ENCODE results near the gene QPCT. TPM values are rescaled to one million over a fixed set of nuclear protein-coding genes. Genes with fewer than 3 reads are reported as not detected.

Gene QPCT
- polyA plus RNA-seq, 1 of the 3 experiments (the other 2 are of a cell fraction): 0.12 TPM

DNA sequence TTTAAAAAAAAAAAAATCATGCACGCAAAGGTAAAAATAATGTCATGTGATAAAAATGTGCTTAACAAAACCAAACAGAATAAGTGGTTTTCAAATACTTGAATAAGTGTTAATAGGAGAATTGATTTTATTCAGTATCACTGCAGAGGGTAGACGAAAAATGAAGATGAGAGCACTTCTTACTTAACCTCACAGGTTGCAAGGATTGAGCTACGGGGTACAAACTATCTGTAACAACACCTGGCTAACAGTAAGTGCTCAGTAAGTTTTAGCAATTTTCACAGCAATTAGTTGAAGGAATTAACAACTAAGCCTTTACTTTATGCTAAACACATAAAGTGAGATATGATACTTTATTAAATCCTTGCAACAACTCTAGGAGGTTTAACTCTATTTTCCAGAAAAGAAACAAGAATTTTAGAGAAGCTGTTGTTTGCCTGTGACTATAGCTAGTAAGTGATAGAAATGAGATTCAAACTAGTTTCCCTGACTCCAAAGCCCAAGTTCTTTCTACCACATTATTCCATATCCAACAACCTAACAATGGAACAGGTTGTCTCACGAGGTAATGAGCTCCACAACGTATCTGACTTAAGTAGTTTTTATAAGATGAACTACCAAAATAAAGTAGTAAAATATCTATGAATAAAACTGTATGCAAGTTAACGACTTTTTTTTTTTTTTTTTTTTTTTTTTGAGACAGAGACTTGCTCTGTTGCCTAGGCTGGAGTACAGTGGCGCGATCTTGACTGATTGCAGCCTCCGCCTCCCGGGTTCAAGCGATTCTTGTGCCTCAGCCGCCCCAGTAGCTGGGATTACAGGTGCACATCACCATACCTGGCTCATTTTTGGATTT lies 24.4 kb upstream of the QPCT start:
- Histone ChIP-seq H3K27me3 (ENCODE audit: insufficient read depth) (no peaks in the 10 kb centered on the region), H3K79me2 (ENCODE audit: insufficient read depth) (peaks cover 91% of the 10 kb centered on the region), H2AFZ (ENCODE audit: low read depth) (no peak overlapping the region), H3K4me2 (no peak overlapping the region), H4K20me1 (ENCODE audit: insufficient read depth) (peaks cover 56% of the 10 kb centered on the region), H3K9me3 (no peaks in the 10 kb centered on the region), H3K27ac (ENCODE audit: low read depth in 2 of 2, low read length in 1 of 2) (no peak overlapping the region; a peak in 1 of 4 replicates), H3K36me3 (replicated peaks in 1 of 2; ENCODE audit: control insufficient read depth in 1 of 2, insufficient read depth in 2 of 2, low read length in 1 of 2) (peaks cover 31 to 34% of the 10 kb centered on the region in 2 experiments), H3K4me3 (ENCODE audit: low read depth in 2 of 2, low read length in 1 of 2) (no peak overlapping the region), H3K9me2 (no peaks in the 10 kb centered on the region), H3K9ac (no peak overlapping the region), H3F3A (replicated peaks; ENCODE audit: insufficient read depth) (peaks cover 11% of the 10 kb centered on the region), H3K4me1 (ENCODE audit: control insufficient read depth in 1 of 2, insufficient read depth in 2 of 2, low read depth in 1 of 2, low read length in 1 of 2) (peaks cover 21 to 49% of the 10 kb centered on the region in 2 experiments; a peak in 3 of 4 replicates)
- 97% methylated on average over 12 of the region's 12 CpGs for WGBS (ENCODE audit: low lambda C conversion rate)
- TF ChIP-seq, protein P1, sequence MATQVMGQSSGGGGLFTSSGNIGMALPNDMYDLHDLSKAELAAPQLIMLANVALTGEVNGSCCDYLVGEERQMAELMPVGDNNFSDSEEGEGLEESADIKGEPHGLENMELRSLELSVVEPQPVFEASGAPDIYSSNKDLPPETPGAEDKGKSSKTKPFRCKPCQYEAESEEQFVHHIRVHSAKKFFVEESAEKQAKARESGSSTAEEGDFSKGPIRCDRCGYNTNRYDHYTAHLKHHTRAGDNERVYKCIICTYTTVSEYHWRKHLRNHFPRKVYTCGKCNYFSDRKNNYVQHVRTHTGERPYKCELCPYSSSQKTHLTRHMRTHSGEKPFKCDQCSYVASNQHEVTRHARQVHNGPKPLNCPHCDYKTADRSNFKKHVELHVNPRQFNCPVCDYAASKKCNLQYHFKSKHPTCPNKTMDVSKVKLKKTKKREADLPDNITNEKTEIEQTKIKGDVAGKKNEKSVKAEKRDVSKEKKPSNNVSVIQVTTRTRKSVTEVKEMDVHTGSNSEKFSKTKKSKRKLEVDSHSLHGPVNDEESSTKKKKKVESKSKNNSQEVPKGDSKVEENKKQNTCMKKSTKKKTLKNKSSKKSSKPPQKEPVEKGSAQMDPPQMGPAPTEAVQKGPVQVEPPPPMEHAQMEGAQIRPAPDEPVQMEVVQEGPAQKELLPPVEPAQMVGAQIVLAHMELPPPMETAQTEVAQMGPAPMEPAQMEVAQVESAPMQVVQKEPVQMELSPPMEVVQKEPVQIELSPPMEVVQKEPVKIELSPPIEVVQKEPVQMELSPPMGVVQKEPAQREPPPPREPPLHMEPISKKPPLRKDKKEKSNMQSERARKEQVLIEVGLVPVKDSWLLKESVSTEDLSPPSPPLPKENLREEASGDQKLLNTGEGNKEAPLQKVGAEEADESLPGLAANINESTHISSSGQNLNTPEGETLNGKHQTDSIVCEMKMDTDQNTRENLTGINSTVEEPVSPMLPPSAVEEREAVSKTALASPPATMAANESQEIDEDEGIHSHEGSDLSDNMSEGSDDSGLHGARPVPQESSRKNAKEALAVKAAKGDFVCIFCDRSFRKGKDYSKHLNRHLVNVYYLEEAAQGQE (IDR thresholded peaks at IDR 0.05; ENCODE audit: low read depth, low read length): no peak
- no peak for TF ChIP-seq GABPA (IDR thresholded peaks at IDR 0.05; ENCODE audit: low read depth)
- TF ChIP-seq TAF1 (IDR thresholded peaks at IDR 0.05; ENCODE audit: borderline replicate concordance, low read depth, low read length): no peak
- TF ChIP-seq, protein P2, sequence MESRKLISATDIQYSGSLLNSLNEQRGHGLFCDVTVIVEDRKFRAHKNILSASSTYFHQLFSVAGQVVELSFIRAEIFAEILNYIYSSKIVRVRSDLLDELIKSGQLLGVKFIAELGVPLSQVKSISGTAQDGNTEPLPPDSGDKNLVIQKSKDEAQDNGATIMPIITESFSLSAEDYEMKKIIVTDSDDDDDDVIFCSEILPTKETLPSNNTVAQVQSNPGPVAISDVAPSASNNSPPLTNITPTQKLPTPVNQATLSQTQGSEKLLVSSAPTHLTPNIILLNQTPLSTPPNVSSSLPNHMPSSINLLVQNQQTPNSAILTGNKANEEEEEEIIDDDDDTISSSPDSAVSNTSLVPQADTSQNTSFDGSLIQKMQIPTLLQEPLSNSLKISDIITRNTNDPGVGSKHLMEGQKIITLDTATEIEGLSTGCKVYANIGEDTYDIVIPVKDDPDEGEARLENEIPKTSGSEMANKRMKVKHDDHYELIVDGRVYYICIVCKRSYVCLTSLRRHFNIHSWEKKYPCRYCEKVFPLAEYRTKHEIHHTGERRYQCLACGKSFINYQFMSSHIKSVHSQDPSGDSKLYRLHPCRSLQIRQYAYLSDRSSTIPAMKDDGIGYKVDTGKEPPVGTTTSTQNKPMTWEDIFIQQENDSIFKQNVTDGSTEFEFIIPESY (IDR thresholded peaks at IDR 0.05; ENCODE audit: borderline replicate concordance, low read depth): no peak
- TF ChIP-seq EZH2phosphoT487 (IDR thresholded peaks at IDR 0.05; ENCODE audit: borderline replicate concordance, low read depth): no peak
- no peak for TF ChIP-seq ELF1 (IDR thresholded peaks at IDR 0.05)
- TF ChIP-seq, protein P3, sequence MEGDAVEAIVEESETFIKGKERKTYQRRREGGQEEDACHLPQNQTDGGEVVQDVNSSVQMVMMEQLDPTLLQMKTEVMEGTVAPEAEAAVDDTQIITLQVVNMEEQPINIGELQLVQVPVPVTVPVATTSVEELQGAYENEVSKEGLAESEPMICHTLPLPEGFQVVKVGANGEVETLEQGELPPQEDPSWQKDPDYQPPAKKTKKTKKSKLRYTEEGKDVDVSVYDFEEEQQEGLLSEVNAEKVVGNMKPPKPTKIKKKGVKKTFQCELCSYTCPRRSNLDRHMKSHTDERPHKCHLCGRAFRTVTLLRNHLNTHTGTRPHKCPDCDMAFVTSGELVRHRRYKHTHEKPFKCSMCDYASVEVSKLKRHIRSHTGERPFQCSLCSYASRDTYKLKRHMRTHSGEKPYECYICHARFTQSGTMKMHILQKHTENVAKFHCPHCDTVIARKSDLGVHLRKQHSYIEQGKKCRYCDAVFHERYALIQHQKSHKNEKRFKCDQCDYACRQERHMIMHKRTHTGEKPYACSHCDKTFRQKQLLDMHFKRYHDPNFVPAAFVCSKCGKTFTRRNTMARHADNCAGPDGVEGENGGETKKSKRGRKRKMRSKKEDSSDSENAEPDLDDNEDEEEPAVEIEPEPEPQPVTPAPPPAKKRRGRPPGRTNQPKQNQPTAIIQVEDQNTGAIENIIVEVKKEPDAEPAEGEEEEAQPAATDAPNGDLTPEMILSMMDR (IDR thresholded peaks at IDR 0.05): no peak
- TF ChIP-seq, protein P4, sequence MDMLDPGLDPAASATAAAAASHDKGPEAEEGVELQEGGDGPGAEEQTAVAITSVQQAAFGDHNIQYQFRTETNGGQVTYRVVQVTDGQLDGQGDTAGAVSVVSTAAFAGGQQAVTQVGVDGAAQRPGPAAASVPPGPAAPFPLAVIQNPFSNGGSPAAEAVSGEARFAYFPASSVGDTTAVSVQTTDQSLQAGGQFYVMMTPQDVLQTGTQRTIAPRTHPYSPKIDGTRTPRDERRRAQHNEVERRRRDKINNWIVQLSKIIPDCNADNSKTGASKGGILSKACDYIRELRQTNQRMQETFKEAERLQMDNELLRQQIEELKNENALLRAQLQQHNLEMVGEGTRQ (IDR thresholded peaks at IDR 0.05; ENCODE audit: borderline replicate concordance, low read depth, low read length): no peak
- TF ChIP-seq CHD2 (IDR thresholded peaks at IDR 0.05; ENCODE audit: low read length, partially characterized antibody): no peak
- TF ChIP-seq JUND (IDR thresholded peaks at IDR 0.05): no peak
- no peak for TF ChIP-seq NRF1 (IDR thresholded peaks at IDR 0.05; ENCODE audit: low read depth, low read length)
- TF ChIP-seq, protein P5, sequence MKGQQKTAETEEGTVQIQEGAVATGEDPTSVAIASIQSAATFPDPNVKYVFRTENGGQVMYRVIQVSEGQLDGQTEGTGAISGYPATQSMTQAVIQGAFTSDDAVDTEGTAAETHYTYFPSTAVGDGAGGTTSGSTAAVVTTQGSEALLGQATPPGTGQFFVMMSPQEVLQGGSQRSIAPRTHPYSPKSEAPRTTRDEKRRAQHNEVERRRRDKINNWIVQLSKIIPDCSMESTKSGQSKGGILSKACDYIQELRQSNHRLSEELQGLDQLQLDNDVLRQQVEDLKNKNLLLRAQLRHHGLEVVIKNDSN (IDR thresholded peaks at IDR 0.05; ENCODE audit: borderline replicate concordance, low read depth): no peak
- no peak for TF ChIP-seq FOSL2 (IDR thresholded peaks at IDR 0.05; ENCODE audit: borderline replicate concordance, low read depth)
- no peak for DNase-seq
- ChIA-PET POLR2A (no interaction called here), CTCF (interaction anchor here (1.2 to 3.2 kb wide), 4 partner anchors 9 to 76 kb away, joined by 3 to 20 read pairs (median 6); no protein-coding TSS in a partner anchor)

Data from SK-N-SH (cell line).